ENCODE data around the gene LRBA. TPM values are rescaled to one million over a fixed set of nuclear protein-coding genes. Genes with fewer than 3 reads are reported as not detected.
"Not testable (repeated sequence)": the region's sequence is repeated elsewhere in the genome, so short reads cannot be mapped to it uniquely, and the experiment has no call there.

LRBA gene
- total and polyA plus RNA-seq, 12 donors, result 6.2 to 31.2 (median 23.9) TPM

- ATAC-seq, result no peak
- DNase-seq, result no peak
- intact Hi-C loops (cut with DNase I), result no loop called here
- Histone ChIP-seq H3K27ac (no peak overlapping the region), H3K9me3 (peaks cover 0 to 6% (median 0%) of the 10 kb centered on the region in 11 donors), H3K4me3 (no peak overlapping the region), H3K36me3 (no peaks in the 10 kb centered on the region), H3K27me3 (no peaks in the 10 kb centered on the region), H3K4me1 (peaks cover 0 to 22% (median 13%) of the 10 kb centered on the region in 9 donors)
- WGBS, 2 donors, result 96 to 99% methylated on average over 2 of the region's 2 CpGs
- TF ChIP-seq CTCF (IDR thresholded peaks at IDR 0.05), result no peak
Measured at GRCh38 chr4:150970685-150971151, 44.4 kb downstream of the LRBA start.

GRCh38 chr4:150964754-150965153 lies 50.3 kb downstream of the LRBA start:
- ATAC-seq, result no peak
- Histone ChIP-seq H3K36me3 (no peaks in the 10 kb centered on the region), H3K4me3 (no peak overlapping the region), H3K9me3 (peaks cover 0 to 6% (median 0%) of the 10 kb centered on the region in 11 donors), H3K4me1 (peaks cover 0 to 19% (median 11%) of the 10 kb centered on the region in 9 donors), H3K27me3 (no peaks in the 10 kb centered on the region), H3K27ac (no peak overlapping the region)
- intact Hi-C loops (cut with DNase I), result no loop called here
- no peak for DNase-seq
- TF ChIP-seq CTCF (IDR thresholded peaks at IDR 0.05), result no peak

- H3K4me1 ChIP-seq, result peaks cover 0 to 19% (median 11%) of the 10 kb centered on the region in 9 donors
- intact Hi-C loops (cut with DNase I); H3K4me3 ChIP-seq; DNase-seq; ATAC-seq; H3K27ac ChIP-seq; H3K9me3 ChIP-seq; H3K36me3 ChIP-seq; H3K27me3 ChIP-seq: not testable (repeated sequence)
- 96 to 98% methylated on average over 45 to 47 of the region's 47 CpGs for WGBS, 2 donors
Measured at GRCh38 chr4:150963602-150964345, 51.3 kb downstream of the LRBA start.

- intact Hi-C loops (cut with DNase I), result no loop called here
- Histone ChIP-seq H3K9me3 (peaks cover 0 to 10% (median 0%) of the 10 kb centered on the region in 11 donors), H3K27me3 (no peaks in the 10 kb centered on the region), H3K4me3 (no peak overlapping the region), H3K4me1 (peaks cover 0 to 19% (median 11%) of the 10 kb centered on the region in 9 donors), H3K27ac (no peak overlapping the region), H3K36me3 (no peaks in the 10 kb centered on the region)
- DNase-seq (no peak), ATAC-seq (peak in 2 of 8 donors; percentile 28 to 55)
- TF ChIP-seq CTCF (IDR thresholded peaks at IDR 0.05), result no peak
- 63 to 64% methylated on average over 1 of the region's 1 CpG for WGBS, 2 donors
Measured at GRCh38 chr4:150962245-150962644, 52.8 kb downstream of the LRBA start.

GRCh38 chr4:150961566-150961965 lies 53.5 kb downstream of the LRBA start:
- ATAC-seq, result peak in 1 of 8 donors; percentile 35

More at GRCh38 chr4:150961566-150961965, 53.5 kb downstream of the LRBA start:
- Histone ChIP-seq H3K27ac (no peak overlapping the region), H3K9me3 (peaks cover 0 to 10% (median 0%) of the 10 kb centered on the region in 11 donors), H3K27me3 (no peaks in the 10 kb centered on the region), H3K36me3 (no peaks in the 10 kb centered on the region), H3K4me3 (no peak overlapping the region), H3K4me1 (peaks cover 0 to 19% (median 11%) of the 10 kb centered on the region in 9 donors)
- intact Hi-C loops (cut with DNase I), result no loop called here
- WGBS, 2 donors, result 50 to 62% methylated on average over 1 of the region's 1 CpG
- no peak for TF ChIP-seq CTCF (IDR thresholded peaks at IDR 0.05)
- DNase-seq, result no peak
